Trophoblast cell (in vitro differentiated cells and primary cell): ENCODE results near the gene LRRC26.

Experiments
- DNase-seq, 2 donors: peaks; one replicate each; pipeline ENCODE4 v3.0.0-alpha.2; 2016
- H2AFZ ChIP-seq: 2 replicates; pipeline ENCODE4 v1.6.1; 2013; ENCODE audit warnings: low read length, moderate library complexity, mild to moderate bottlenecking; ENCODE audit not compliant: insufficient read depth, poor library complexity
- H2AK5ac ChIP-seq: 2 replicates; pipeline ENCODE4 v1.6.1; 2013; ENCODE audit warnings: mild to moderate bottlenecking, low read length
- H2BK120ac ChIP-seq: 2 replicates; pipeline ENCODE4 v1.6.1; 2013; ENCODE audit warnings: low read length, mild to moderate bottlenecking, moderate library complexity; ENCODE audit not compliant: insufficient read depth, poor library complexity
- H2BK12ac ChIP-seq: 2 replicates; pipeline ENCODE4 v1.6.1; 2013; ENCODE audit warnings: mild to moderate bottlenecking, low read length, moderate library complexity
- H2BK5ac ChIP-seq: 2 replicates; pipeline ENCODE4 v1.6.1; 2013; ENCODE audit warnings: low read length, low read depth, moderate library complexity, mild to moderate bottlenecking; ENCODE audit not compliant: poor library complexity
- H3K14ac ChIP-seq: 2 replicates; pipeline ENCODE4 v1.6.1; 2013; ENCODE audit warnings: mild to moderate bottlenecking, low read length
- H3K18ac ChIP-seq: 2 replicates; pipeline ENCODE4 v1.6.1; 2013; ENCODE audit warnings: mild to moderate bottlenecking, low read length
- H3K23ac ChIP-seq: 2 replicates; pipeline ENCODE4 v1.6.1; 2013; ENCODE audit warnings: low read length
- H3K27ac ChIP-seq: 2 replicates; pipeline ENCODE4 v1.5.1; 2013; ENCODE audit warnings: low read depth, mild to moderate bottlenecking, inconsistent platforms, low read length, moderate library complexity
- H3K27me3 ChIP-seq: 2 replicates; pipeline ENCODE4 v1.6.1; 2013; ENCODE audit warnings: inconsistent platforms, mild to moderate bottlenecking, low read length, moderate library complexity; ENCODE audit not compliant: insufficient read depth
- H3K36me3 ChIP-seq, 2 experiments: 1 replicate in 1 of 2; 2 replicates in 1 of 2; pipeline ENCODE4 v1.6.1; 2013; ENCODE audit warnings: low read length in 2 of 2, mild to moderate bottlenecking in 2 of 2, moderate library complexity in 1 of 2; ENCODE audit not compliant: insufficient read depth in 2 of 2, control insufficient read depth in 1 of 2
- H3K4ac ChIP-seq: 2 replicates; pipeline ENCODE4 v1.6.1; 2013; ENCODE audit warnings: low read depth, mild to moderate bottlenecking, low read length, moderate library complexity
- H3K4me1 ChIP-seq, 2 experiments: 1 replicate in 1 of 2; 2 replicates in 1 of 2; pipeline ENCODE4 v1.6.1; 2013; ENCODE audit warnings: low read length in 2 of 2, mild to moderate bottlenecking in 2 of 2, moderate library complexity in 1 of 2; ENCODE audit not compliant: insufficient read depth in 2 of 2, control insufficient read depth in 1 of 2
- H3K4me2 ChIP-seq: 2 replicates; pipeline ENCODE4 v1.6.1; 2013; ENCODE audit warnings: inconsistent platforms, mild to moderate bottlenecking, low read length, moderate library complexity
- H3K4me3 ChIP-seq: 2 replicates; pipeline ENCODE4 v1.5.1; 2013; ENCODE audit warnings: mild to moderate bottlenecking, low read depth, low read length, inconsistent platforms
- H3K79me1 ChIP-seq: one replicate; pipeline ENCODE4 v1.6.1; 2013; ENCODE audit warnings: low read length
- H3K79me2 ChIP-seq: 2 replicates; pipeline ENCODE4 v1.6.1; 2013; ENCODE audit warnings: low read length, mild to moderate bottlenecking; ENCODE audit not compliant: control insufficient read depth, insufficient read depth, poor library complexity
- H3K9ac ChIP-seq: 2 replicates; pipeline ENCODE4 v1.6.1; 2013; ENCODE audit warnings: mild to moderate bottlenecking, low read length
- H3K9me3 ChIP-seq: 2 replicates; pipeline ENCODE4 v1.6.1; 2013; ENCODE audit warnings: low read depth, mild to moderate bottlenecking, control low read depth, inconsistent platforms, low read length; ENCODE audit not compliant: insufficient read depth
- H4K12ac ChIP-seq: 2 replicates; pipeline ENCODE4 v1.6.1; 2013; ENCODE audit warnings: low read depth, mild to moderate bottlenecking, low read length, moderate library complexity
- H4K8ac ChIP-seq: 2 replicates; pipeline ENCODE4 v1.6.1; 2013; ENCODE audit warnings: low read depth, mild to moderate bottlenecking, low read length, moderate library complexity
- H4K91ac ChIP-seq: one replicate; pipeline ENCODE4 v1.6.1; 2013; ENCODE audit warnings: low read depth, mild to moderate bottlenecking, low read length, moderate library complexity
- WGBS: extraction: QIAGEN DNeasy Blood & Tissue Kit; methylation state at CpG from one replicate; pipeline ENCODE4 v1.1.7; 2013; ENCODE audit warnings: missing lambda C conversion rate; ENCODE audit not compliant: insufficient read length, insufficient coverage; ENCODE audit errors: extremely low coverage; 5-methylcytosine and 5-hydroxymethylcytosine counted together

Gene LRRC26

DNA sequence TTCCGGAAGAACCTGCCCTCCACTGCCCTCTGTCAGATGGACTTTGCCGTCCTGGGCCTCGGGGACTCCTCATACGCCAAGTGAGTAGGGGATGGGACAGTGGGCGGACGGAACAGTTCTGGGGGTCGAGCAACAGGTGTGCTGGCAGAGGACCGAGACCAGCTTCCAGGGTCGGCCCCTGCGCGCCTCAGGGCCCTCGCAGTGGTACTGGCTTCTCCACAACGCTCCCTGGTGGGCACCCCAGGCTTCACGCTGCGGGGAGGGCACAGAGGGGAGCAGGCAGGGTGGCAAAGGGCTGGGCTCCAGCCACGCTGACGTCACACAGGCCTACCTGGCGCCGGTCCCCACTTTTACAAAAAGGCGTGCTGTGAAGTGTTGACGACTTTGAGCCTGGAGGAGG lies 42.7 kb upstream of the LRRC26 start:
- H3K9ac ChIP-seq, result no peak overlapping the region
- H3K23ac ChIP-seq, result no peak overlapping the region
- H2AK5ac ChIP-seq, result no peak overlapping the region
- H3K18ac ChIP-seq, result no peak overlapping the region
- no peak overlapping the region for H3K27ac ChIP-seq
- no peaks in the 10 kb centered on the region for H3K27me3 ChIP-seq
- H3K79me2 ChIP-seq, result no peaks in the 10 kb centered on the region
- H3K4ac ChIP-seq, result no peak overlapping the region
- DNase-seq, result no peak
- H3K36me3 ChIP-seq, result peaks cover 59 to 66% of the 10 kb centered on the region in 2 experiments
- H3K4me3 ChIP-seq, result no peak overlapping the region
- no peak overlapping the region for H2BK5ac ChIP-seq
- no peak overlapping the region for H2BK12ac ChIP-seq
- H3K9me3 ChIP-seq, result no peaks in the 10 kb centered on the region
- no peaks in the 10 kb centered on the region for H3K79me1 ChIP-seq
- peaks cover 6% of the 10 kb centered on the region in 2 experiments for H3K4me1 ChIP-seq
- H2AFZ ChIP-seq, result no peak overlapping the region
- no peak overlapping the region for H3K4me2 ChIP-seq
- H4K12ac ChIP-seq, result no peak overlapping the region
- no peak overlapping the region for H4K8ac ChIP-seq
- WGBS, result no CpG with 5 or more reads among the region's 21 CpGs
- H4K91ac ChIP-seq, result no peak overlapping the region
- H3K14ac ChIP-seq, result no peak overlapping the region
- H2BK120ac ChIP-seq, result no peak overlapping the region

DNA sequence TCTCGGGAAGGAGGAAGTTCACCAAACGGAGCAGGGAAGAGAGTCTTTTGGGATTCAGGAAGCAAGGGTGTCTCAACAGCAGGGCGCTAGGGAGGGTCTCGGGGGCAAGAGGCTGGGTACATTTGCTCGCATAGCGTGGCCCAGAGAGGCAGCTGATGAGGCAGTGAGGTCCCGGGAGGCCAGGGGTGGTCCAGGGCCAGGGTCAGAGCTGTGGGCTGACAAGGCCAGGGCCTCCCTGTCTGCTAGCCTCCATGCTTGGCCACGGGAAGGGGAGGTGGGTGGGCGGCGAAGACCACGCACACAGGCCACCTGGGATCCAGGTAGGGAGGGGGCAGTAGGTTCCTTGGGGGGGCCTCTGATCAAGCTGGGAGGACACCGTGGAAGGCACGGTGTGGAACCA lies 41.7 kb upstream of the LRRC26 start:
- Histone ChIP-seq H2BK120ac (no peak overlapping the region), H3K14ac (no peak overlapping the region), H2AFZ (no peak overlapping the region), H3K4me3 (no peak overlapping the region), H3K18ac (no peak overlapping the region), H3K9me3 (no peaks in the 10 kb centered on the region), H3K27ac (no peak overlapping the region), H3K27me3 (no peaks in the 10 kb centered on the region), H3K23ac (no peak overlapping the region), H3K9ac (no peak overlapping the region), H4K91ac (no peak overlapping the region), H2AK5ac (no peak overlapping the region), H3K79me1 (no peaks in the 10 kb centered on the region), H3K36me3 (peaks cover 55 to 68% of the 10 kb centered on the region in 2 experiments), H3K79me2 (peaks cover under 1% of the 10 kb centered on the region), H3K4ac (no peak overlapping the region), H2BK5ac (no peak overlapping the region), H4K12ac (no peak overlapping the region), H4K8ac (no peak overlapping the region), H2BK12ac (no peak overlapping the region), H3K4me1 (peaks cover under 1 to 2% of the 10 kb centered on the region in 2 experiments), H3K4me2 (no peak overlapping the region)
- DNase-seq, result no peak
- WGBS, result no CpG with 5 or more reads among the region's 13 CpGs

- peaks cover 13 to 15% of the 10 kb centered on the region in 2 experiments for H3K4me1 ChIP-seq
- no peak overlapping the region for H2BK12ac ChIP-seq
- H3K27me3 ChIP-seq, result no peaks in the 10 kb centered on the region
- H2BK5ac ChIP-seq, result no peak overlapping the region
- H3K79me1 ChIP-seq, result peaks cover 4% of the 10 kb centered on the region
- peaks cover 16% of the 10 kb centered on the region for H3K79me2 ChIP-seq
- H3K9ac ChIP-seq, result no peak overlapping the region
- no peak overlapping the region for H2AK5ac ChIP-seq
- no CpG with 5 or more reads among the region's 7 CpGs for WGBS
- H2BK120ac ChIP-seq, result no peak overlapping the region
- H3K4me3 ChIP-seq, result no peak overlapping the region
- H3K36me3 ChIP-seq, result peaks cover 12 to 20% of the 10 kb centered on the region in 2 experiments
- H2AFZ ChIP-seq, result no peak overlapping the region
- H3K14ac ChIP-seq, result no peak overlapping the region
- no peaks in the 10 kb centered on the region for H3K9me3 ChIP-seq
- H3K23ac ChIP-seq, result no peak overlapping the region
- peak overlapping the region; percentile 99 for H4K8ac ChIP-seq
- H3K4ac ChIP-seq, result peak overlapping the region; percentile 96
- H4K91ac ChIP-seq, result no peak overlapping the region
- DNase-seq, result no peak
- no peak overlapping the region for H4K12ac ChIP-seq
- H3K18ac ChIP-seq, result no peak overlapping the region
- no peak overlapping the region for H3K27ac ChIP-seq
- H3K4me2 ChIP-seq, result peak overlapping the region; percentile 85
These were observed 36.8 kb upstream of the LRRC26 start for GRCh38 chr9:137206602-137207001.

DNA sequence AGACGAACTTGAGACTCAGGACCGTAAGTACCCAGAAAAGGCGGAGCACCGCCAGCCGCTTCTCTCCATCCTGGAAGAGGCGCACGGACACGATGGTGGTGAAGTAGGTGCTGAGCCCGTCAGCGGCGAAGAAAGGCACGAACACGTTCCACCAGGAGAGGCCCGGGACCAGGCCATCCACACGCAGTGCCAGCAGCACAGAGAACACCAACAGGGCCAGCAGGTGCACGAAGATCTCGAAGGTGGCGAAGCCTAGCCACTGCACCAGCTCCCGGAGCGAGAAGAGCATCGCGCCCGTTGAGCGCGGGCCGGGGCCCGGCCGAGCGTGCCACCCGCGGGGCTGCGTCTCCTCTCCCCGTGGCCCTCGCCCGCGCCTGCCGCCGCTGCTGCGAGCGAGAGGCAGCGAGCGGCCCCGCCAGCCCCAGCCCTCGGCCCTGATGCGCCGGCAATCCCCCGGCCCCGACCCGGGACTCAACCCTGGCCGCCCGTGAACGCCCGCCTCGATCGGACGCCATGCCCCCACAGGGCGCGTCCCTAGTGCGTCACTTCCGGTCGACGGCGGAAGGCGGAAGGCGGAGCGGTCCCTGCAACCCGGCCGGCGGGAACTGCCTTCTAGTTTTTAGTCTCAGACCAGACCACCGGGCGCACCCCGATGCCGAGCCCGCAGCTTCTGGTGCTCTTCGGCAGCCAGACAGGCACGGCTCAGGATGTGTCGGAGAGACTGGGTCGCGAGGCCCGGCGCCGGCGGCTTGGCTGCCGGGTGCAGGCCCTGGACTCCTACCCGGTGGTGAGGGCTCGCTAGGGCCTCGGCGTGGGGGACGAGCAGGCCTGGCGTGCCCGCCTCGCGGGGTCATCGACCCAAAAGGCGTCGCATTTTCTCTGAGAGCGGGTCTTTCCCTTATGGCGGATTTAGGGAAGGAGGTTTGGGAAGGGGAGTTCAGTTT lies 35.5 kb upstream of the LRRC26 start, which contains the start of the genes NDOR1 and TMEM203:
NDOR1 (plus strand) TSS at position 575 of the 944 bp plus-strand sequence; CDS start at position 653, 78 bp downstream.
TMEM203 (minus strand) TSS at position 523 of the 944 bp plus-strand sequence; CDS start at position 289, 234 bp downstream.
- Histone ChIP-seq H3K27me3 (no peaks in the 10 kb centered on the region), H3K79me1 (peaks cover 7% of the 10 kb centered on the region), H3K4me2 (peak within 1 kb of the TSS; percentile 85), H3K4ac (peak within 1 kb of the TSS; percentile 96), H2AFZ (peak within 1 kb of the TSS; percentile 96), H3K23ac (peak within 1 kb of the TSS; percentile 29), H2BK120ac (peak within 1 kb of the TSS; percentile 79), H4K8ac (peak within 1 kb of the TSS; percentile 99), H3K4me3 (peak within 1 kb of the TSS; percentile 98), H3K18ac (peak within 1 kb of the TSS; percentile 97), H2AK5ac (peak within 1 kb of the TSS; percentile 90), H3K36me3 (peaks cover 12 to 16% of the 10 kb centered on the region in 2 experiments), H2BK5ac (peak within 1 kb of the TSS; percentile 65), H3K9ac (peak within 1 kb of the TSS; percentile 99), H4K91ac (peak within 1 kb of the TSS; percentile 89), H3K79me2 (peaks cover 18% of the 10 kb centered on the region), H3K4me1 (peaks cover 16 to 20% of the 10 kb centered on the region in 2 experiments), H3K9me3 (no peaks in the 10 kb centered on the region), H3K27ac (peak within 1 kb of the TSS; percentile 39), H3K14ac (peak within 1 kb of the TSS; percentile 97), H2BK12ac (no peak within 1 kb of the TSS), H4K12ac (peak within 1 kb of the TSS; percentile 98)
- DNase-seq, result peak; percentile 85 to 95
- WGBS, result no CpG with 5 or more reads among the region's 98 CpGs
